HG03558 (cell line): ENCODE data around the gene TRMT2A.
"Not testable (repeated sequence)": the region's sequence is repeated elsewhere in the genome, so short reads cannot be mapped to it uniquely, and the experiment has no call there.

Experiments
- ATAC-seq: cut with Tn5 transposase; IDR thresholded peaks from one replicate; pipeline ENCODE4 v1.9.1; 2021; ENCODE audit warnings: moderate number of reproducible peaks; ENCODE audit not compliant: unreplicated experiment; ENCODE audit errors: extremely low read depth

TRMT2A gene

DNA sequence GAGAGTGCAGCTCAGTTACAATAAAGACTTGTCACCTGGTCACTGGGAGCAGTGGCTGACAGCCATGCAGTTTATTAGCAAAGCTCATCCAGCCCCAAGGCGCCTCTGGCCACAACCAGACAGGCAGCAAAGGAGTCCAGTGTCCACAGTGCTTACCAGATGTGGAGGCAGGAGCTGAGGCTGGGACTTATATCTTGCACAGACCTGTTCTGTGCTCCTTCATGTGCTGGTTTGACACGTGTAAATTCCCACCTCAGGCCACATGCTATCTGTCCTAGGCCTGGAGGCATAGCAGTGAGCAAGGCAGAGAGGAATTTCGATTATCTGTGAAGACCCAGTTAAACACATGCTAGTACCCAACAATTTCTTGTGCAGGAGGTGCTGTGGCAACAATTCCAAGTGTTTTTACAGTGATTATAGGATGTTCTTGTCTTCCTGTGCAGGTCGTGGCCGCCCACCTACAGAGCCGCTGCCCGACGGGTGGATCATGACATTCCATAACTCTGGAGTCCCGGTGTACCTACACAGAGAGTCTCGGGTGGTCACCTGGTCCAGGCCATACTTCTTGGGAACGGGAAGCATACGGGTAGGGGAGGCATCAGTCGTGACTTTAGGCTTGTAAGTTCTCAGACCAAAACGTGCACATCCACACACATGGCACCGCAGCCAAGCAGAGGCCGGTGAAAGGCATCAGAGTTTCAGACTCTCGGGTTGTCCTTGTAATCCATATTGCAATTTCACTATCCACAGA is 27.6 kb downstream of the TRMT2A start:
- no peak for ATAC-seq

DNA sequence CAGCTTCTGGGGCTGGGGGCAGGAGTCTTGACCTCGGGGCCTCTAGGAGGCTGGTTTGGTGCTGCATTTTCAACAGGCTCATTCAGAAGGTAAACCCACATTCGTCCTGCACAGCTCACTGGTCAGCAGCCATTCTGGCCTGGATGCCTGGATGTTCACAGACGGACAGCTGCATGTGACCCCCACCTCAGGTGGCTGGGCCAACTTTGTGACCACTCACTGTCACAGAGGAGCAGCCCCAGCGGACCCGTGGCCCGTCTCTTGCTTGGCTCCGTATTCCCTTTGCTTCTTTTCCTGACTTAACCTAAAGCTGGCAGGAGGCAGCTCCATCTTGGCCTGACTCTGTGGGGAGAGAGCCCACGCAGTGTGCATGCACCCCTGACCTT is 28.8 kb downstream of the TRMT2A start:
- ATAC-seq = no peak

DNA sequence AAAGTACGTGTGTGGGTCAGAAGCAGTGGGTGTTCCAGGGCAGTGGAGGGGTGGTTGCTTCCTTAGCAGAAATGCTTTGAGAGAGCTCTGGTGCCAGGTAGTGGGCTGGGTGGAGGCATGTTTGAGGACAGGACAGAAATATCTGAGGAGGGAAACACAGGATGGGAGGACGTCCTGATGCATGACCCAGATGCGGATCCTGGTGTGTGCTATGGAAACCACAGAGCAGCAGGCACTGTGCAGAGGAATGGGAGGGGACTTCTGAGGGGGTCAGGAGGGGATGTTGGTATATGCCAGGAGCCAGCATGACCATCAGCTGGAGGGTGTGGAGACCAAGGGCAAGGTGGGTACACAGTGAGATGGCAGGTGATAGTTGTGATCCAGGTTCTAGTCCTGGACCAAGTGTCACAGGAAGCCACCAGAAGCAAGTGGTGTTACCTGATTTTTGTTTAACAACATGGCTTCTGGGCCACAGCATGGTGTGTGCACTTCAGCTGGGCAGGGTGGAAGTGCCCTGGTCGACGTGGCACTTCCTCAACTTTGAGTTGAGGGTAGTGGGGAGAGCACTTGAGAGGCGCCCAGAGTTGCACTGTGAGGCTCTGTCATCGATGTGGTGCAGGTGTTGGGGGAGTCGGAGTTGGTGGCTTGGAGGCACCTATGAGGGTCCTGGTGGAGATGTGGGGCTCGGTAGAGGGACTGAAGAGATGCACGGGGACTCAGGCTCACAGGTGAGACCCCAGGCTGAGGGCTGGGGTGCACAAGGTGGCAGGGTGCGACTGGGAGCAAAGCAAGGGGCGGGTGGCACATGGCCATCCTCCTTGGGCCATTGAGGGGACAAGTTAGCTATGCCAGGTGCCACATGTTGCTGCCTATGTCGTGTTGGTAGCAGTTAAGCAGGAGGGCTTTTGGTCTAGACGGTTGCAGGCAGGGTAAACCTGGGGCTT is 29.4 kb downstream of the TRMT2A start:
- no peak for ATAC-seq

DNA sequence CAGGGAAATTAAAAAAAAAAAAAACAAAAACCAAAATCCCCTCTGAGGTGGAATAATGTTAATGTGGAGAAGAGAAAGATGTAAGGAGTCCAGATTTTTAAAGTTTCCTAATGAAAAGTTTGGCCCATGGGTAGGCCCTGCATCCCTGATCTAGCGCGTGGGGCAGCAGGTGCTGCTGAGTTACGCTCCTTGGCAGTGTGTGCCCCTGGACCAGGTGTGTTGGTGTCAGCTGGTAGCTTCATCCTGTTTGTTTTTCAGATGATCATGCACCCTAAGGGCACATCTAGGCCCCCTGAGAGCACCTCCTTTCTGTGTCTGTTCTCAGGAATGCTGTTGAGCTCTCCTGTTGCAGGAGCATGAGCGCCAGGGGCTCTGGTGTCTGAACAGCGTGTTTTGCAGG is 30.3 kb downstream of the TRMT2A start:
- no peak for ATAC-seq

DNA sequence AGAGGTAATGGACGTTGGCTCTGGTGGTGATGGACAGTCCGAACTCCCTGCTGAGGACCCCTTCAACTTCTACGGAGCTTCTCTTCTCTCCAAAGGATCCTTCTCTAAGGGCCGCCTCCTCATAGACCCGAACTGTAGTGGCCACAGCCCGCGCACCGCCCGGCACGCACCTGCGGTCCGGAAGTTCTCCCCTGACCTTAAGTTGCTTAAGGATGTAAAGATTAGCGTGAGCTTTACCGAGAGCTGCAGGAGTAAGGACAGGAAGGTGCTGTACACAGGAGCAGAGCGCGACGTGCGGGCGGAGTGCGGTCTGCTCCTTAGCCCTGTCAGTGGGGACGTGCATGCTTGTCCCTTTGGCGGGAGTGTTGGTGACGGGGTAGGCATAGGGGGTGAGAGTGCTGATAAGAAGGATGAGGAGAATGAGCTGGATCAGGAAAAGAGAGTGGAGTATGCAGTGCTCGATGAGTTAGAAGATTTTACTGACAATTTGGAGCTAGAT is 30.9 kb downstream of the TRMT2A start:
- no peak for ATAC-seq

DNA sequence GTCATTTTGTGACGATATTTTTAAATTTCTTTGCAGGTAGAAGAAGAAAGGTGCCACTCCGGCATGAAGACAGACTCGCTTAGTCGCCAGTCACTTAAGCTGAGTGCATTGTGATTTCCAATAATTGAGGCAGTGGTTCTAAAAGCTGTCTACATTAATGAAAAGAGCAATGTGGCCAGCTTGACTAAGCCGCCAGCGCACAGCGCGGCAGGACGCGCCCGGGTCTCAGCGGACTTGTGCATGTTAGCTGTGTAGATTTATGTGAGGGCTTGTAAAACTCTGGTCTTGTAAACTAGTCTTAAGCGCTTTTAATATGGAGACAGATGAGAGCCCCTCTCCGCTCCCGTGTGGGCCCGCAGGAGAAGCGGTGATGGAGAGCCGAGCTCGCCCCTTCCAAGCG is 31.4 kb downstream of the TRMT2A start:
- no peak for ATAC-seq

DNA sequence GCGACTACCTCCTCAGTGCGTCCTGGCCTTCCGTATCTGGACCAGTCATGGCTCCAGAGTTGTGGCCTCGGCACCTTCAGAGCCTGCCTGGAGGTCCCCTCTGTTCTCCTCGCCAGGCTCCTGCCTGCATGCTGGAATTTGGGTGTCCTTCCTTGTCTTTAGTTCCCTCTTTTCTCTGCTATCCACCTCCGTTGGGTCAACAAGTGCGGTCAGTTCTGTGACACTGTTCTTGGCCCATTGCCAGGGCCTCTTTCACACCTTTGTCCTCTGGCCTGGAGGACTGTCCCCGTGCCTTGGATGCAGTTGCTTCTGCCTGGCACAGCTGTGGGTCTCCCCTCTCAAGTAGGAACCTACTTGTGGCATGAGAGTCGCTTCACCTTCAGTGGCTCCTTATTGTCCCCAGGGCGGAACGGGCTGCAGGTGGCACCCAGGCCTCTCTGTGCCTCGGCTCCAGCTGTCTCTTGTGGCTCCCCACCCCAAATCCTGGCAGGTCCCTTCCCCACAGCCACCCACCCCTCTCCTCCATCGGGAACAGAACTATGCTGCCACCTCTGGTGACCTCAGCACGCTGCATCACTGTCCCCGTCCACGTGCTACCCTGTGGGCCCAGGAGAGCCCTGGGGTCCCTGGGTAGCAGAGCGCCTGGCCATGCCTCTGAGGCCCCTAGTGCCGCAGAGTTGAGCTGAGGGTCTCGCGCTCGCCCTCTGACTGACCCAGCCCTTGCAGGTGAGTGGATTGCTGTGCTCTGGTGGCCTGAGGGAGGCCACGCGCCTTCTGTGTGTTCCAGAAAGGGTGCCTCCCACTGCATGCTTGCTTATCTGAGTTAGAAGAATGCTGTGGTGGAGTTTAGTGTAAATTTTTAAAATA is 32.2 kb downstream of the TRMT2A start:
- ATAC-seq = no peak

DNA sequence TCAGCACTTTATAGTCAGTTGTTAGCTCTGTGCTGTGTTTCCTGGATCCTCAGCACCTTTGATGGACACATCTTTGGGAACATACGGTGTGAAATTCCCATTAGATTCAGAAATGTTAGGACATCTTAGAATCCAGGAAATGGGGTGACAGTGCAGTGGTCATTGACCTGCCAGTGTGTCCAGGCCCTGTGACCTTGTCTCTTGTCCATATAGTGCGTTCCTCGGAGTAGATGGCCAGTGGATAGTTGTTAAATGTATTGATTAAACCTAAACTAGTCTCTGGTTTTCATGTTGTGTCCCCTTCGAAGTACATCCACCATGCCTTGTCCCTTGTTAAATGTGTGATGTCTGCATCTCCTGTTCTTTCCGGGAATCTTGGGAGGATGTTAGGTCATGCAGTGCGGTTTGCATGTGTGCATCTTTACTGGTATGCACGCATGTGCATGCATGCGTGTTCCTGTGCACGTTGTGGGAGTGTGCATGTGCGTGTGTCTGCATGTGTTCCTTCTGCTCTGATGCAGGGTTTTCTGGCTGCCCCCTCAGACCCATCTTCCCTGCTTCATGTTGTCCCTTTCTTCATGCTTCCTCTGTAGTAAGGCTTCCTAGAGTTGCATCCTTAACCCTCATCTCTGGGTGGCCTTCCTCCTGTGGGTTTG is 33.0 kb downstream of the TRMT2A start:
- no peak for ATAC-seq

DNA sequence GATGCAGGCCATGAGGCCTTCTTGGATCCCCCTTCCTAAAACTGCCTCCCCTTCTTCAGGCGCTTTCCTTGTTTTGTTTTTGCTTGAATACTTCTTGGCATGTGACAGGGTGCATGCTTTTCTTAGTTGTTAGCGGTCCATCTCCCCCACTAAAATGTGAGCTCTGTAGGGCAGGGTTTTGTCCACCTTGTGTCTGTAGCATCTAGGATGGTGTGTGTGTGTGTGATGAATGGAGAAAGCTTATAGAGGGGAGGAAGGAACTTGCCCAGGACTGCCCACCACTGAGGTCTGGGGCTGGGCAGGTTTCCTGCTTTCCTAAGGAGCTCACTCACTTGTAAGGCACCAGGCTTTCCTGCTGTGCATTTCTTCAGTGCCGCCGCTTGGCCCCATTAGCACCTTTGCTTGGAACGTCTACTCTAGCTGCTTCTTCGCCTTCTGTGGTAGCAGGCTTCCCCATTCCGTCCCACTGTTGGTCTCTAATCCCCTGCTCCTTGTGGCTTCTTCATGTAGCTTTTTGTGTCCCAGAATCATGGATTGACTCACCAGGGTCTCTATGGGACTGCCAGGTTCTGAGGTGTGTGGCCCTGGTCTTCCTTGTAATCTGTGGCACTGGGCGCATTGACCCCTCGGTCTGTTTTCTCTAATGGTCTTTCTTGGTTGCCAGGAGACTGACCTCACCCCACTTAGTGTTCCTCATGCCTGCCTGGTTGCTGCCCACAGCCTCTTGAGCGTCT is 33.7 kb downstream of the TRMT2A start:
- no peak for ATAC-seq

DNA sequence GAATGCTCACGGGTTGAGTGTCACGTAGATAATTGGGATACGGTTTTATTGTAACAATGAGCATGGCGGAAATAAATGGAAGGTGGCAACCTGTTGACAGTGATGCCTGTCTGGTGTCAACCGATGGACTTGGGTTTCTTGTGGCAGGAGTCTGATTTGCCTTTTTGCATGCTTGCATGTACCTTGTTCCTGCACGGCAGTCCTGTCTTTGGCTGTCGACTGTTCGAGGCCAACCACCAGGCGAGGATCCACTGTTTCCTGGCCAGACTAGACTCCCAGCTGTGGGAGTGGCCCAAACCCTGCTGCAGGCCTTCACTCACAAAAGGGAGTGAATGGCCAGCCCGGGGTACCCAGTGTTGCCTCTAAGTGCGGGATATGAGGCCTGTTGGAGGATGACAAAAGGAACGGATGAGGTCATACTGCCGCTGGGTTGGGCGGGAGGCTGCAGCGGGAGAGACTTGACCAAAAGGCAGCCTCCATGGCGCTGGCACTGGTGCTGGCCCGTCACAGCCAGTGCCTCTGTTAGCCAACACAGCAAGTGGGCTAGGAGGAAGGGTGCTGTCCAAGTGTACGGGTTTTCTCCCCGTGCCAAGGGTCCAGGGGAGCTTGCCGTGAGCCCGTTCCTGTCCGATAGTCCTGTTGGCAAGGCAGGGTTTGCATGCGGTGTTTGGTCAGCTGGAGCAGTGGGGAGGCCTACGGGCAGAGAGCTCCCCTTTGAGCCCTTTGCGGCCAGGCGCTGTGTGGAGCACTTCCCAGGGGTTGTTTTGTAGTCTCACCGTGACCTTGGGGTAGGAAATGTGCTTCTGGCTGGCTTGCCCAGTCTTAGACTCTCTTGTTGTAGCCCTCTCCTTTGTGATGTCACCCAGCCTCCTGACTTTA is 36.0 kb downstream of the TRMT2A start:
- ATAC-seq = no peak

DNA sequence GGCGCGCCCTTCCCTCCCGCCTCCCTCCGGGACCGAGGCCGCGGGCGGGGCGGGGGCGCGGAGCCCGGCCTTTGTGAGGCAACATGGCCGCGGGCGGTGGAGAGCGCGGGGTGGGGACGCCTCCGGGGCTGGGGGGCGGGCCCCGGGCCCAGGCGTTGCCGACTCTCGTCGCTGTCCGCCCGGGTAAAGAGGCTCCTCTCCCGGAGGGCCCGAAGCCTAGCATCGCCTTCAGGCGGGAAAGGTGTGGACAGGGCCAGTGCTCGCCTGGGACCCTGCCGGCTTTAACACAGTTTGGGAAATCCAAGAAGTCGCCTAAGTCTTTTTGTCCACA is 36.6 kb downstream of the TRMT2A start:
- ATAC-seq = peak; percentile 28

DNA sequence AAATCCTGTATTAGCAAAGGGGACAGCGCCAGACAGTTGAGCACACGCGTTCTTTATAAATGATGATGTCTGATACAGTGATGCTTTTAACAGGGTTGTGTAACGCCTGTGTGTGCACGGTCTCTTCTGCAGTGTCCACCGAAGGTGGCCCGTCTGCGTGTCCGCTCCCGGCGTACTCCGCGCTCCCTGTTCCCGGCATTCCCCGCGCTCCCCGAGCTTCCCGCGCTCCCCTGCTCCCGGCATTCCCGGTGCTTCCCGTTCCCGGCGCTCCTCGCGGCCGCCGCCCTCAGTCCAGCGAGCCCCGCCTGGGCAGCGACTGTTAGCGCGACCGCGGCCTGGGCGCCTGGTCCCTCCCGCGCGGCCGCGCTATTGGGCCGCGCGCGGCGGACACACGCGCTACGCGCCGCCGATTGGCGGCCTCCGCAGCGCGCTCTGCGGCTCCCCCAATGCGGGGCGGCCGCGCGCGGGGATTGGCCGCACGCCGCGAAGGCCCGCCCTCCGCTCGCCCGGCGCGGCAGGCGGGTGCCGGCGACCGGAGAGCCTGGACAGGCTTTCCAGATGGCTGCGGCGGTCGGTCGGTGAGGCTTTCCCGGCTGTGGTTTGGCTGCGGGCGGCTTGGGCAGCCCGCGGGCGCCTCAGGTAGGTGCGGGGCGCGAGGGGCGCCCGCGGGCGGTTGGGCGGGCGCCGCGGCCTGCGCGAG is 37.1 kb downstream of the TRMT2A start, which contains the start of gene DGCR8:
Gene DGCR8 (plus strand): TSS at position 497 of the 700 bp plus-strand sequence. CDS start 5,723 bp downstream, outside the sequence.
- peak; percentile 54 for ATAC-seq

DNA sequence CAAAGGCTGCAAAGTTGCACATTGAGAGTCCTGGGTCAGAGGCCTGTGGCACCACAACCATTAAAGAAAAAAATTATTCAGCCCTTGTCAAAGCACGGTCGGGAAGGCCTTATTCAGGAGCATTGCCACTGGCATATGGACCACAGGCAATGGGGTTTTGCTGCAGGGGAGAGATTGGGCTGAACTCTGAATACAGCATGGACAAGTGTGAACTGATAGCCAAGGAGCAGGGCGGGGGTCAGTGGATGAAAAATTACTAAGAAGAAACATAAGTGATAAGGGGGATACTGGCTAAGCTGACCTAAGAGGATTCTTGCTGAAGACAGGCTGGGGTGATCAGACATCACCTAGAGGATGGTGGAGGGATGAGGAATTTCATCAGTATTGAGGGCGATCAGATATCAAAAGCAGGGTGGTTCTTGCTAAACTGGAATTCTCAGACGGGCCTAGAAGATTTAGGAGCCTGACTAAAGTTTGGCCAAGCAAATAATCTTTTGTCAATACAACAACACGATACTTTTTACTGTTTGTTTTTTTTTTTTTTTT is 40.3 kb downstream of the TRMT2A start:
- no peak for ATAC-seq

DNA sequence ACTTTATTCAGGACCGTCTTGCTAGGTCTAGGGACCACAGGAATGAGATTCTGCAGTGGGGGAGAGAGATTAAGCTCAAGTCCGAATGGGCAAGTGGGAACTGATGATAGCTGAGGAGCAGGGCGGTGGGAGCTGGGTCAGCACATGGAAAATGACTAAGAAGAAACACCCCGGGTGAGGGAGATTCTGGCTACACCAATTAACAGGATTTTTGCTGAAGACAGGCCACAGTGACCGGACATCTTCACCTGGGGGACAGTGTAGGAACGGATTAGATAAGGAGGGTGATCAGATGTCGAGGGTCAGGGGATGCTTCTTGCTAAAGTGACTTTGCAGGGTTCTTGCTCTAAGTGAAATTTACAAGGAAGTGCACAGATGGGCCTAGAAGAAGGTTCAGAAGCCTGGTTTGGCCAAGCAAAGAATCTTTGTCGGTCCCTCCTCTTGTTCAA is 45.5 kb downstream of the TRMT2A start:
- ATAC-seq = no peak

DNA sequence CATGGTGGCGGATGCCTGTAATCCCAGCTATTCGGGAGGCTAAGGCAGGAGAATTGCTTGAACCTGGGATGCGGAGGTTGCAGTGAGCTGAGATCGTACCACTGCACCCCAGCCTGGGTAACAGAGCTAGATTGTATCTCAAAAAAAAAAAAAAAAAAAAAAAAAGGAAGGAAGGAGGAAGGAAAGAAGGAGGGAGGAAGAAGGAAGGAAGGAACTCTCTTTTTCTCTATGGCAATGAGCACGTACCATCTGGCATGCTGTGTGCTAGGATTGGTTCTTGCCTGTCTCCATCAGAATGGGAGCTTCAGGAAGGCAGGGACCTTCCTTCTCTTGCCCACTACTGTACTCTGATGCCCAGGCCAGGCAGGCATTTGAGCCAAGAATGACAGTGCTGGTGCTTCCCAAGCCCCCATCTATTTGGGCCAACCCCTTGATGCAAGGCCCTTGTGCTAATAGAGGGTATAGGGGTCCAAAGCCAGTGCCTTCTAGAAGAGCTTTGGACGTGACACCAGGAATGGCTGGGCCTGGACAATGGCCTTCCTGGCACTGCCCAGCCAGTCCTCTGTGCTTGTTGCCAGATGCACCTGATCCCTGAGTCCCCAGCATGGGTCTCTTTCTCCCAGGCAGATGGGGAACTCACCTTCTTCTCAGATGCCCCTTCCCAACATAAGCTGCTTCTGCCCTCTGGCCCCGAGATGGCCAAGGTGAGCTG is 47.5 kb downstream of the TRMT2A start:
- ATAC-seq = no peak

DNA sequence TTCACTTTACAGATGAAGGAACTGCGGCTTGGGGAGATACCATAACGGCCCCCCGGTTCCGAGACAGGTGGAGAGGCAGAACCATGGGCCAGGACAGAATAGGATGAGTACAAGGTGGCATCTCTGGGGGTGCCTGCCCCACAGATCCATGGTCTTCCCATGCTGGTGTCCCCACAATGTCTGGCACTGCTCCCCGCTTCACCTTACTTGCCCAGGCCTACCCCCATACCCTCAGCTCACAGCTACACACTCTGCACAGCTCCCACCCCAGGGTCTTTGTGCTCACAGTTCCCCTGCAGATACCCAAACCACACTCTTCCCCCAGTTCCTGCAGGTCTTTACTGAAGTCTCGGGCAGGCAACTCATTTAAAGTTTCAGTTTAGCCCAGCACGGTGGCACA is 48.4 kb downstream of the TRMT2A start:
- ATAC-seq = no peak

DNA sequence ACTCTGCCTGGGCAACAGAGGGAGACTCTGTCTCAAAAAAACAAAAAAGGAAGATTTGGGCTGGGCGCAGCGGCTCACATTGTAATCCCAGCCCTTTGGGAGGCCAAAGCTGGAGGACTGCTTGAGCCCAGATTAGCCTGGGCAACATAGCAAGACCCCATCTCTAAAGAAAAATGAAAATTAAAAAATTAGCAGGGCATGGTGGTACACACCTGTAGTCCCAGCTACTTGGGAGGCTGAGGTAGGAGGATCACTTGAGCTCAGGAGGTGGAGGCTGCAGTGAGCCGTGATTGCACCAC is 49.7 kb downstream of the TRMT2A start:
- ATAC-seq = not testable (repeated sequence)
